Mesenchymal stem cell (in vitro differentiated cells and primary cell): ENCODE measurements around the gene MGAT4D.

Source experiments
- DNase-seq: peaks from one replicate; pipeline ENCODE4 v3.0.0-alpha.2; 2013
- H2AFZ ChIP-seq: one replicate; pipeline ENCODE4 v1.6.1; 2013; ENCODE audit warnings: low read depth, mild to moderate bottlenecking, control low read depth, inconsistent platforms, low read length, moderate library complexity
- H2AK5ac ChIP-seq: 2 replicates; pipeline ENCODE4 v1.6.1; 2013; ENCODE audit warnings: low read length, moderate library complexity, mild to moderate bottlenecking, inconsistent platforms; ENCODE audit not compliant: severe bottlenecking
- H2BK120ac ChIP-seq: one replicate; pipeline ENCODE4 v1.6.1; 2013; ENCODE audit warnings: low read depth, mild to moderate bottlenecking, inconsistent platforms, low read length, moderate library complexity
- H2BK12ac ChIP-seq, 2 experiments: one replicate each; pipeline ENCODE4 v1.6.1; 2013; ENCODE audit warnings: inconsistent platforms in 2 of 2, low read length in 2 of 2, mild to moderate bottlenecking in 2 of 2, moderate library complexity in 2 of 2, control low read depth in 1 of 2
- H2BK15ac ChIP-seq: one replicate; pipeline ENCODE4 v1.6.1; 2013; ENCODE audit warnings: mild to moderate bottlenecking, low read depth, inconsistent platforms; ENCODE audit not compliant: poor library complexity, severe bottlenecking
- H2BK5ac ChIP-seq: 2 replicates; pipeline ENCODE4 v1.6.1; 2013; ENCODE audit warnings: low read depth, mild to moderate bottlenecking, low read length, control low read depth, inconsistent platforms; ENCODE audit not compliant: poor library complexity, severe bottlenecking
- H3K14ac ChIP-seq, 2 experiments: one replicate each; pipeline ENCODE4 v1.6.1; 2013; ENCODE audit warnings: inconsistent platforms in 2 of 2, low read length in 2 of 2, control low read depth in 1 of 2, mild to moderate bottlenecking in 1 of 2, moderate library complexity in 1 of 2
- H3K18ac ChIP-seq, 2 experiments: one replicate each; pipeline ENCODE4 v1.6.1; 2013; ENCODE audit warnings: inconsistent platforms in 2 of 2, low read length in 2 of 2, control low read depth in 1 of 2, low read depth in 1 of 2, mild to moderate bottlenecking in 1 of 2
- H3K23ac ChIP-seq, 2 experiments: one replicate each; pipeline ENCODE4 v1.6.1; 2013; ENCODE audit warnings: inconsistent platforms in 2 of 2, low read length in 2 of 2, mild to moderate bottlenecking in 2 of 2, moderate library complexity in 2 of 2, control low read depth in 1 of 2
- H3K27ac ChIP-seq: 2 replicates; pipeline ENCODE4 v1.5.1; 2013; ENCODE audit warnings: mild to moderate bottlenecking, moderate library complexity, low read length, control low read depth, inconsistent platforms; ENCODE audit not compliant: poor library complexity, severe bottlenecking
- H3K27me3 ChIP-seq, 2 experiments: 2 replicates each; pipeline versions ENCODE4 v1.6.1 to v1.7.0; 2013; ENCODE audit warnings: low read length in 2 of 2, mild to moderate bottlenecking in 2 of 2, moderate library complexity in 2 of 2, control low read depth in 1 of 2, inconsistent platforms in 1 of 2; ENCODE audit not compliant: control insufficient read depth in 1 of 2, insufficient read depth in 1 of 2
- H3K36me3 ChIP-seq, 2 experiments: 2 replicates each; pipeline versions ENCODE4 v1.6.1 to v1.7.0; 2013; ENCODE audit warnings: low read length in 2 of 2, control low read depth in 1 of 2, inconsistent platforms in 1 of 2, low read depth in 1 of 2, mild to moderate bottlenecking in 1 of 2; ENCODE audit not compliant: insufficient read depth in 2 of 2, control insufficient read depth in 1 of 2
- H3K4ac ChIP-seq, 2 experiments: one replicate each; pipeline ENCODE4 v1.6.1; 2013; ENCODE audit warnings: inconsistent platforms in 2 of 2, low read length in 2 of 2, mild to moderate bottlenecking in 2 of 2, moderate library complexity in 2 of 2, control low read depth in 1 of 2, low read depth in 1 of 2
- H3K4me1 ChIP-seq: 2 replicates; pipeline ENCODE4 v1.6.1; 2013; ENCODE audit warnings: low read depth, low read length, control low read depth; ENCODE audit not compliant: control insufficient read depth, insufficient read depth
- H3K4me2 ChIP-seq: 2 replicates; pipeline ENCODE4 v1.6.1; 2013; ENCODE audit warnings: low read length, mild to moderate bottlenecking, inconsistent platforms; ENCODE audit not compliant: poor library complexity, severe bottlenecking
- H3K4me3 ChIP-seq, 2 experiments: 2 replicates each; pipeline versions ENCODE4 v1.5.1 to v1.7.0; 2013; ENCODE audit warnings: low read length in 2 of 2, mild to moderate bottlenecking in 2 of 2, control low read depth in 1 of 2, low read depth in 1 of 2; ENCODE audit not compliant: insufficient read depth in 1 of 2
- H3K79me1 ChIP-seq: replicated peaks from 2 replicates; pipeline ENCODE4 v1.6.1; 2013; ENCODE audit warnings: mild to moderate bottlenecking, control low read depth, low read length, inconsistent platforms; ENCODE audit not compliant: poor library complexity, severe bottlenecking
- H3K9ac ChIP-seq: 2 replicates; pipeline ENCODE4 v1.7.0; 2013; ENCODE audit warnings: mild to moderate bottlenecking, low read length, moderate library complexity
- H3K9me3 ChIP-seq: 2 replicates; pipeline ENCODE4 v1.7.0; 2013; ENCODE audit warnings: mild to moderate bottlenecking, low read length; ENCODE audit not compliant: control insufficient read depth
- H4K8ac ChIP-seq: one replicate; pipeline ENCODE4 v1.6.1; 2013; ENCODE audit warnings: inconsistent platforms, mild to moderate bottlenecking, low read length, moderate library complexity
- H4K91ac ChIP-seq: one replicate; pipeline ENCODE4 v1.6.1; 2013; ENCODE audit warnings: mild to moderate bottlenecking, low read length, inconsistent platforms
- WGBS: methylation state at CpG from one replicate; pipeline ENCODE4 v1.1.7; 2013; ENCODE audit warnings: mixed read lengths; 5-methylcytosine and 5-hydroxymethylcytosine counted together

The MGAT4D gene

DNA sequence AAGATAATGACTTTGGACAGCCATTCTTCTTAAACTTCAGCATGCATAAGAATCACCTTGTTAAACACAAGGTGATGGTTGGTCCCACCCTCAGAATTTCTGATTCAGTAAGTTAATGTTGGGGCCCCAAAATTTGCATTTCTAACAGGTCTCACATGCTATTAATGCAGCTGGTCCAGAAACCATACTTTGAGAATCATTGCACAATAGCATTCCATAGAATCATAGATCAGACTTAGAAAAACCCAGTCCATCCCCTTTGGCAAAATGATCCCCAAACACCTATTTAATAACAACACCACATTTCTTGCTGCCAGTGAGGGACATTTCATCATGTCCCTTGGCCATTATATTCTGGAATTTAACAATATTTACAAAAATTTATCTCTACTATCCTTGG is 6.2 kb upstream of the MGAT4D start:
- no peak overlapping the region for H2BK120ac ChIP-seq
- no peak overlapping the region for H3K18ac ChIP-seq
- H2AK5ac ChIP-seq = no peak overlapping the region
- H2BK15ac ChIP-seq = no peak overlapping the region
- H2BK12ac ChIP-seq = no peak overlapping the region
- no peaks in the 10 kb centered on the region for H3K36me3 ChIP-seq
- no peaks in the 10 kb centered on the region for H3K79me1 ChIP-seq
- H3K4ac ChIP-seq = no peak overlapping the region
- H3K9me3 ChIP-seq = no peaks in the 10 kb centered on the region
- no peak overlapping the region for H4K91ac ChIP-seq
- no peak overlapping the region for H2AFZ ChIP-seq
- H3K4me3 ChIP-seq = no peak overlapping the region
- H3K23ac ChIP-seq = no peak overlapping the region
- H2BK5ac ChIP-seq = no peak overlapping the region
- DNase-seq = no peak
- H3K27me3 ChIP-seq = peaks cover 21 to 70% of the 10 kb centered on the region in 2 experiments
- no peaks in the 10 kb centered on the region for H3K4me1 ChIP-seq
- H3K4me2 ChIP-seq = no peak overlapping the region
- H3K14ac ChIP-seq = no peak overlapping the region
- H3K27ac ChIP-seq = no peak overlapping the region
- no peak overlapping the region for H3K9ac ChIP-seq
- no peak overlapping the region for H4K8ac ChIP-seq

DNA sequence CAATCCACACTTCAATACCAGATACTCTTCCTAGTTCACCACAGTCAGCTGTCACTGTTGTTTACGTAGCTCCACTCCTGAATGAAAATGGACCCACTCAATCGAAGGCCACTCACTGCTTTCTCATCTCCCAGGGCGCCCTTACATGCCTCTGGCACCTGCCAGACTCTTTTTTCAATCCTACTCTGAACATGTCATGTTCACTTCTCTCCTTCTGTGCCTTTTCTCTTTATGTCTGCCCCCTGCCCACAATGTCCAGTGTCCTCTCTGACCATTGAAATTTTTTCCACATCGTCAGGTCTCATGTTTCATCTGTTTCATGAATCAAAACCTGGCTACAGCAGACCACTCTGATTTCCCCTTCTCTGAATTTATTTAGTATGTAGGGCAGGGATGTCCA is 1.3 kb upstream of the MGAT4D start:
- no peak overlapping the region for H3K4me3 ChIP-seq
- no peak overlapping the region for H2BK5ac ChIP-seq
- H3K4ac ChIP-seq = no peak overlapping the region
- no peaks in the 10 kb centered on the region for H3K36me3 ChIP-seq
- H2AFZ ChIP-seq = no peak overlapping the region
- no peak overlapping the region for H4K8ac ChIP-seq
- H3K9ac ChIP-seq = no peak overlapping the region
- no peak overlapping the region for H3K14ac ChIP-seq
- 78% methylated on average over 3 of the region's 4 CpGs for WGBS
- peaks cover 10% of the 10 kb centered on the region for H3K4me1 ChIP-seq
- no peak overlapping the region for H3K18ac ChIP-seq
- no peak overlapping the region for H3K23ac ChIP-seq
- H3K9me3 ChIP-seq = no peaks in the 10 kb centered on the region
- H4K91ac ChIP-seq = no peak overlapping the region
- H2BK15ac ChIP-seq = no peak overlapping the region
- no peak overlapping the region for H3K4me2 ChIP-seq
- peaks cover 35 to 76% of the 10 kb centered on the region in 2 experiments for H3K27me3 ChIP-seq
- no peaks in the 10 kb centered on the region for H3K79me1 ChIP-seq
- no peak overlapping the region for H2BK12ac ChIP-seq
- no peak overlapping the region for H2BK120ac ChIP-seq
- DNase-seq = no peak
- H3K27ac ChIP-seq = no peak overlapping the region
- no peak overlapping the region for H2AK5ac ChIP-seq

- Histone ChIP-seq H3K9ac (no peak overlapping the region), H3K79me1 (no peaks in the 10 kb centered on the region), H2BK120ac (no peak overlapping the region), H3K4me2 (peak overlapping the region; percentile 95), H3K18ac (no peak overlapping the region), H2AK5ac (no peak overlapping the region), H3K9me3 (no peaks in the 10 kb centered on the region), H3K36me3 (no peaks in the 10 kb centered on the region), H3K27me3 (peaks cover 35 to 62% of the 10 kb centered on the region in 2 experiments), H4K8ac (peak overlapping the region; percentile 23), H3K14ac (no peak overlapping the region), H3K27ac (no peak overlapping the region), H3K23ac (peak overlapping the region in 1 of 2 experiments; percentile 34), H2BK15ac (no peak overlapping the region), H2BK5ac (no peak overlapping the region), H4K91ac (no peak overlapping the region), H3K4me1 (peaks cover 10% of the 10 kb centered on the region), H2BK12ac (no peak overlapping the region), H2AFZ (peak overlapping the region; percentile 83), H3K4ac (no peak overlapping the region), H3K4me3 (peak overlapping the region in 1 of 2 experiments; percentile 66)
- WGBS = 46% methylated on average over 11 of the region's 11 CpGs
- no peak for DNase-seq
These were observed 717 bp downstream of the MGAT4D start for GRCh38 chr4:140497405-140497746.

DNA sequence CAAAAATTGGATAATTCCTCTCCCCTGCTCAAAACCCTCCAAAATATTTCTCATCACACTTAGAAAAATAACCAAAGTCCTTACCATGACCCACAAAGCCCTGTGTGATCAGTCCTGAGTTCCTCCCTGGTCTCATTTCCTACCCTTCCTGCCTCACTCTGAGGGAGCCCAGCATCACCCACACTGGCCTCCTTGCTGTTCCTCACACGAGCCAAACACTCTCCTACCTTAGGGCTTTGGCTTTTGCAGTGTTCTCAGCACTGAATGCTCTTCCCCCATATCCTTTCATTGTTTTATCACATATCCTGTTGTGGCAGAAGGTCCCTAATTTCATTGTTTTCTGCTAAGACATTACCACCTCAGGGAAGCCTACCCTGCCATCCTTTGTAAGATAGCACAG is 12.2 kb downstream of the MGAT4D start:
- Histone ChIP-seq H3K79me1 (no peaks in the 10 kb centered on the region), H3K4ac (no peak overlapping the region), H2AFZ (no peak overlapping the region), H3K27me3 (peaks cover 0 to under 1% of the 10 kb centered on the region in 2 experiments), H4K91ac (no peak overlapping the region), H2BK5ac (no peak overlapping the region), H4K8ac (no peak overlapping the region), H3K36me3 (no peaks in the 10 kb centered on the region), H3K4me2 (no peak overlapping the region), H2BK15ac (no peak overlapping the region), H3K27ac (no peak overlapping the region), H3K23ac (no peak overlapping the region), H3K9ac (no peak overlapping the region), H2BK12ac (no peak overlapping the region), H2BK120ac (no peak overlapping the region), H3K4me3 (no peak overlapping the region), H2AK5ac (no peak overlapping the region), H3K4me1 (no peaks in the 10 kb centered on the region), H3K14ac (no peak overlapping the region), H3K18ac (no peak overlapping the region), H3K9me3 (peaks cover 12% of the 10 kb centered on the region)
- no peak for DNase-seq
- 43% methylated on average over 1 of the region's 1 CpG for WGBS
